ENCODE measurements around the gene NDST4.

NDST4 gene

GRCh38 chr4:114886761-114887160 lies 226.7 kb downstream of the NDST4 start:
- no peak for TF ChIP-seq CTCF (IDR thresholded peaks at IDR 0.05; ENCODE audit: low read depth, low read length, missing control alignments)
- no peak for DNase-seq (ENCODE audit: extremely low read depth, low read depth)
- H3K4me3 ChIP-seq (replicated peaks; ENCODE audit: low read depth, low read length), result no peak overlapping the region

DNA sequence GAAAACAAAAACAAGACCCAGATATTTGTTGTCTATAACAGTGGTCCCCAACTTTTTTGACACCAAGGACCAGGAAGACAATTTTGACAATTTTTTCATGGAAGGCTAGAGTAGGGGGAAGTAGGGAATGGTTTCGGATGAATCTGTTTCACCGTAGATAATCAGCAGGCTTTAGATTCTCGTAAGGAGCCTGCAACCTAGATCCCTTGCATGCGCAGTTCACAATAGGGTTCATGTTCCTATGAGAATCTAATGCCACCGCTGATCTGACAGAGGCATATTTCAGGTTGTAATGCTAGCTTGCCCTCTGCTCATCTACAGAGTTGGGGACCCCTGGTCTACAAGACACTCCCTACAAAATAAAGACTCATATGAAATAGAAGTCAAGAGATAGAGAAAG lies 229.8 kb downstream of the NDST4 start:
- TF ChIP-seq CTCF (IDR thresholded peaks at IDR 0.05; ENCODE audit: low read depth, low read length, missing control alignments), result no peak
- no peak overlapping the region for H3K4me3 ChIP-seq (replicated peaks; ENCODE audit: low read depth, low read length)
- no peak for DNase-seq (ENCODE audit: extremely low read depth, low read depth)

GRCh38 chr4:114879916-114880669 lies 233.3 kb downstream of the NDST4 start:
- H3K4me3 ChIP-seq (replicated peaks; ENCODE audit: low read depth, low read length), result no peak overlapping the region
- TF ChIP-seq CTCF (IDR thresholded peaks at IDR 0.05; ENCODE audit: low read depth, low read length, missing control alignments), result no peak
- no peak for DNase-seq (ENCODE audit: extremely low read depth, low read depth)

DNA sequence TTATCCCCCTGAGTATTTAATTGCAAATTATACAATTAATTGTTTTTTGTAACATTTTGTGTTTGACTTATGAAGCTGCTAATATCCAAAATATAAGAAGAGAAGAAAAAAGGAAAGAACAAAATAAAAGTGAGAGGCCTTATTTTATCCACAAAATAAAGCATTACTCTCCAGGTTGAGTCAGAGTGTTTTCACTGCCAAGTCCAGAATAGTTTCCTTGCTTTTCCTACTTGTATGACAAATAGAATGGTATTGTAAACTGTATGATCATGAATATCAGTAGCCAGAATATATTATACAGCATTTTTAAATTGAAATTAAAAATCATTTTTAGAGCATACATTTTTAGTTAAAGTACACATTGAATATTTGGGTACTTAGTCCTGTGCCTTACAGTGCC lies 237.8 kb downstream of the NDST4 start:
- DNase-seq (ENCODE audit: extremely low read depth, low read depth), result no peak
- H3K4me3 ChIP-seq (replicated peaks; ENCODE audit: low read depth, low read length), result no peak overlapping the region
- no peak for TF ChIP-seq CTCF (IDR thresholded peaks at IDR 0.05; ENCODE audit: low read depth, low read length, missing control alignments)

GRCh38 chr4:114874321-114874720 lies 239.1 kb downstream of the NDST4 start:
- no peak overlapping the region for H3K4me3 ChIP-seq (replicated peaks; ENCODE audit: low read depth, low read length)
- DNase-seq (ENCODE audit: extremely low read depth, low read depth), result no peak
- no peak for TF ChIP-seq CTCF (IDR thresholded peaks at IDR 0.05; ENCODE audit: low read depth, low read length, missing control alignments)

DNA sequence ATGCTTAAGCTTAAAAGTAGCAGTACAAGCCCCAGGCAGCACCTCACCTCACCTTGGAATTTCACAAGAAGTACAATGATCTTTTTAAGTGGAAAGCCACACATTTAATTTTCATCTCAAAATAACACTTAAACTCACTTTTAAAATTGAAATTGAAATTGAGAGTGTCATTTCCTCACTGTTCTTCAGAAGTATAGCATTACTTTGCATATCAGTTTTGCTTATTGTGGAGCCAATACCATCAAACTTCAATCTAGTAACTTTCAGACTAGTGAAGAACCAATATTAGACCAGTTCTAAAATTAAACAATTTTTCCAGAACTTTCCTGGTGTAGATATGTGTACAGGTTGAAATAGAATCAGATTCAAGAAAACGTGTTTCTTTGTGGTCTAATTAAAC lies 242.4 kb downstream of the NDST4 start:
- no peak for TF ChIP-seq CTCF (IDR thresholded peaks at IDR 0.05; ENCODE audit: low read depth, low read length, missing control alignments)
- DNase-seq (ENCODE audit: extremely low read depth, low read depth), result no peak
- no peak overlapping the region for H3K4me3 ChIP-seq (replicated peaks; ENCODE audit: low read depth, low read length)

Measured in HFF-Myc (cell line).